ENCODE data around the gene PTPRJ.

Gene PTPRJ

GRCh38 chr11:47995360-47995769 lies 15.0 kb downstream of the PTPRJ start:
- no peak for TF ChIP-seq ELF4 (IDR thresholded peaks at IDR 0.05)
- no peak for TF ChIP-seq NFRKB (IDR thresholded peaks at IDR 0.05)
- TF ChIP-seq ARNT (IDR thresholded peaks at IDR 0.05), result no peak
- no peak for TF ChIP-seq ZNF384 (IDR thresholded peaks at IDR 0.05)
- no peak for TF ChIP-seq SP1 (IDR thresholded peaks at IDR 0.05)
- TF ChIP-seq TARDBP (IDR thresholded peaks at IDR 0.05), result no peak
- TF ChIP-seq CTBP1 (IDR thresholded peaks at IDR 0.05; ENCODE audit: borderline replicate concordance), result no peak
- no peak for TF ChIP-seq PKNOX1 (IDR thresholded peaks at IDR 0.05)
- TF ChIP-seq L3MBTL2 (conservative IDR thresholded peaks at IDR 0.05), result no peak
- TF ChIP-seq SUZ12 (IDR thresholded peaks at IDR 0.05), result no peak
- ChIA-PET POLR2A (interaction anchor here (0.6 kb wide), 1 partner anchor 11 kb away, joined by 3 read pairs; no protein-coding TSS in a partner anchor), CTCF (no interaction called here)
- no peak for DNase-seq (ENCODE audit: extremely low spot score)

- ChIA-PET CTCF (interaction anchor here (0.7 kb wide), 1 partner anchor 71 kb away, joined by 5 read pairs; no protein-coding TSS in a partner anchor), POLR2A (interaction anchor here (0.5 kb wide), 1 partner anchor 457 kb away, joined by 3 read pairs; no protein-coding TSS in a partner anchor)
- no peak for DNase-seq (ENCODE audit: extremely low spot score)
- no peak for TF ChIP-seq ELF4 (IDR thresholded peaks at IDR 0.05)
- TF ChIP-seq FOXA1 (IDR thresholded peaks at IDR 0.05), result no peak
- TF ChIP-seq FOXK2 (IDR thresholded peaks at IDR 0.05), result no peak
Observed at GRCh38 chr11:47997063-47998053, 17.0 kb downstream of the PTPRJ start.

- ChIA-PET CTCF (no interaction called here), POLR2A (no interaction called here)
- DNase-seq (ENCODE audit: extremely low spot score), result no peak
- TF ChIP-seq FOXA1 (IDR thresholded peaks at IDR 0.05) (no peak), BHLHE40 (IDR thresholded peaks at IDR 0.05; ENCODE audit: borderline replicate concordance) (no peak), CTBP1 (IDR thresholded peaks at IDR 0.05; ENCODE audit: borderline replicate concordance) (no peak), SP1 (IDR thresholded peaks at IDR 0.05) (no peak)
Observed at GRCh38 chr11:47998345-47998732, 18.0 kb downstream of the PTPRJ start.

GRCh38 chr11:47998733-47999359 lies 18.5 kb downstream of the PTPRJ start:
- ChIA-PET CTCF (no interaction called here), POLR2A (no interaction called here)
- DNase-seq (ENCODE audit: extremely low spot score), result no peak
- TF ChIP-seq FOXA1 (IDR thresholded peaks at IDR 0.05), result no peak
- no peak for TF ChIP-seq FOXM1 (IDR thresholded peaks at IDR 0.05; ENCODE audit: borderline replicate concordance)

GRCh38 chr11:48000432-48000831 lies 20.1 kb downstream of the PTPRJ start:
- ChIA-PET CTCF (no interaction called here), POLR2A (no interaction called here)

GRCh38 chr11:48001438-48002021 lies 21.2 kb downstream of the PTPRJ start:
- DNase-seq (ENCODE audit: extremely low spot score), result no peak
- ChIA-PET CTCF (no interaction called here), POLR2A (no interaction called here)
- TF ChIP-seq FOXA1 (IDR thresholded peaks at IDR 0.05) (no peak), SUZ12 (IDR thresholded peaks at IDR 0.05) (no peak), ZNF384 (IDR thresholded peaks at IDR 0.05) (no peak), FOXM1 (IDR thresholded peaks at IDR 0.05; ENCODE audit: borderline replicate concordance) (no peak), FOXK2 (IDR thresholded peaks at IDR 0.05) (no peak), LEF1 (IDR thresholded peaks at IDR 0.05; ENCODE audit: borderline replicate concordance) (no peak), ELF4 (IDR thresholded peaks at IDR 0.05) (no peak), PKNOX1 (IDR thresholded peaks at IDR 0.05) (no peak), TARDBP (IDR thresholded peaks at IDR 0.05) (no peak), HDGF (IDR thresholded peaks at IDR 0.05; ENCODE audit: borderline replicate concordance) (no peak), ARNT (IDR thresholded peaks at IDR 0.05) (no peak), BHLHE40 (IDR thresholded peaks at IDR 0.05; ENCODE audit: borderline replicate concordance) (no peak), SP1 (IDR thresholded peaks at IDR 0.05) (no peak), CTBP1 (IDR thresholded peaks at IDR 0.05; ENCODE audit: borderline replicate concordance) (no peak), NFRKB (IDR thresholded peaks at IDR 0.05) (no peak), L3MBTL2 (conservative IDR thresholded peaks at IDR 0.05) (no peak)

More at GRCh38 chr11:48000432-48000831, 20.1 kb downstream of the PTPRJ start:
- DNase-seq (ENCODE audit: extremely low spot score), result no peak
- TF ChIP-seq SP1 (IDR thresholded peaks at IDR 0.05) (no peak), LEF1 (IDR thresholded peaks at IDR 0.05; ENCODE audit: borderline replicate concordance) (no peak), ELF4 (IDR thresholded peaks at IDR 0.05) (no peak)

- no peak for DNase-seq (ENCODE audit: extremely low spot score)
- TF ChIP-seq L3MBTL2 (conservative IDR thresholded peaks at IDR 0.05), result no peak
- TF ChIP-seq SP1 (IDR thresholded peaks at IDR 0.05), result no peak
- no peak for TF ChIP-seq HDGF (IDR thresholded peaks at IDR 0.05; ENCODE audit: borderline replicate concordance)
- no peak for TF ChIP-seq ARNT (IDR thresholded peaks at IDR 0.05)
- no peak for TF ChIP-seq TARDBP (IDR thresholded peaks at IDR 0.05)
- TF ChIP-seq PKNOX1 (IDR thresholded peaks at IDR 0.05), result no peak
- TF ChIP-seq LEF1 (IDR thresholded peaks at IDR 0.05; ENCODE audit: borderline replicate concordance), result no peak
- no peak for TF ChIP-seq ZNF384 (IDR thresholded peaks at IDR 0.05)
- CTCF ChIA-PET, result no interaction called here
- POLR2A ChIA-PET, result no interaction called here
Observed at GRCh38 chr11:48002561-48002960, 22.2 kb downstream of the PTPRJ start.

All from HEK293T (cell line).